HL-60/S4 treated with retinoic acid at 250 ng/mL for 4 days and 3 days (cell line): ENCODE data around the gene PCDHGA4.
"Not testable (repeated sequence)": the region's sequence is repeated elsewhere in the genome, so short reads cannot be mapped to it uniquely, and the experiment has no call there.

Source experiments
- in situ Hi-C: fragments of 300-500 bp; cut with MboI; formaldehyde crosslinking; loops from 2 replicates; pipeline ENCODE4 v1.7.0; 2022; ENCODE audit warnings: low sequenced_read_pairs

Gene PCDHGA4

GRCh38 chr5:141382469-141383294, 27.9 kb downstream of the PCDHGA4 start, which contains the start of gene PCDHGA7:
Gene PCDHGA7 (plus strand): TSS chr5:141382742. CDS start chr5:141382900, 158 bp downstream.
- in situ Hi-C loops: no loop called here

- in situ Hi-C loops: no loop called here
Measured at GRCh38 chr5:141383345-141383744, 28.5 kb downstream of the PCDHGA4 start.

GRCh38 chr5:141384471-141385267, 29.8 kb downstream of the PCDHGA4 start:
- in situ Hi-C loops: no loop called here

GRCh38 chr5:141387557-141388311, 32.9 kb downstream of the PCDHGA4 start, which contains the start of gene PCDHGB4:
Gene PCDHGB4 (plus strand): TSS chr5:141387698. CDS start chr5:141387885, 187 bp downstream.
- in situ Hi-C loops: not testable (repeated sequence)

- in situ Hi-C loops: no loop called here
Measured at GRCh38 chr5:141388661-141389060, 33.8 kb downstream of the PCDHGA4 start.

GRCh38 chr5:141389153-141390042, 34.6 kb downstream of the PCDHGA4 start:
- in situ Hi-C loops: no loop called here

- in situ Hi-C loops: no loop called here
Measured at GRCh38 chr5:141392429-141393198, 37.8 kb downstream of the PCDHGA4 start, which contains the start of gene PCDHGA8. Gene PCDHGA8 (plus strand): TSS chr5:141392633. CDS start chr5:141392814, 181 bp downstream.

GRCh38 chr5:141393267-141393666, 38.4 kb downstream of the PCDHGA4 start:
- in situ Hi-C loops: no loop called here

- in situ Hi-C loops: not testable (repeated sequence)
Measured at GRCh38 chr5:141394401-141395187, 39.8 kb downstream of the PCDHGA4 start.

GRCh38 chr5:141397756-141398551, 43.1 kb downstream of the PCDHGA4 start, which contains the start of gene PCDHGB5:
Gene PCDHGB5 (plus strand): TSS chr5:141397947. CDS start chr5:141398128, 181 bp downstream.
- in situ Hi-C loops: not testable (repeated sequence)

- in situ Hi-C loops: no loop called here
Measured at GRCh38 chr5:141398608-141399007, 43.8 kb downstream of the PCDHGA4 start.

- in situ Hi-C loops: no loop called here
Measured at GRCh38 chr5:141399555-141400258, 44.9 kb downstream of the PCDHGA4 start.

- in situ Hi-C loops: no loop called here
Measured at GRCh38 chr5:141402553-141403243, 47.9 kb downstream of the PCDHGA4 start, which contains the start of gene PCDHGA9. Gene PCDHGA9 (plus strand): TSS chr5:141402778. CDS start chr5:141402953, 175 bp downstream.

- in situ Hi-C loops: no loop called here
Measured at GRCh38 chr5:141403387-141403786, 48.6 kb downstream of the PCDHGA4 start.
